M059J (cell line): Measurements from ENCODE around the gene MED15. TPM values are rescaled to one million over a fixed set of nuclear protein-coding genes. Genes with fewer than 3 reads are reported as not detected.

Experiments
- DNase-seq: peaks from one replicate; pipeline ENCODE4 v3.0.0-alpha.2; 2012; ENCODE audit warnings: low read depth
- total RNA-seq: library from RNA; depleted of rRNA; stranded (reverse); fragments of >200 nt; shearing (Covaris generic); gene quantifications from 2 replicates; pipeline ENCODE4 v1.2.3, GENCODE V29; 2014

Gene MED15
- total RNA-seq, 1 experiment from 2014 or later, result 27.9 TPM

- DNase-seq, result no peak
These were observed 63.7 kb downstream of the MED15 start for GRCh38 chr22:20571078-20571503.

DNA sequence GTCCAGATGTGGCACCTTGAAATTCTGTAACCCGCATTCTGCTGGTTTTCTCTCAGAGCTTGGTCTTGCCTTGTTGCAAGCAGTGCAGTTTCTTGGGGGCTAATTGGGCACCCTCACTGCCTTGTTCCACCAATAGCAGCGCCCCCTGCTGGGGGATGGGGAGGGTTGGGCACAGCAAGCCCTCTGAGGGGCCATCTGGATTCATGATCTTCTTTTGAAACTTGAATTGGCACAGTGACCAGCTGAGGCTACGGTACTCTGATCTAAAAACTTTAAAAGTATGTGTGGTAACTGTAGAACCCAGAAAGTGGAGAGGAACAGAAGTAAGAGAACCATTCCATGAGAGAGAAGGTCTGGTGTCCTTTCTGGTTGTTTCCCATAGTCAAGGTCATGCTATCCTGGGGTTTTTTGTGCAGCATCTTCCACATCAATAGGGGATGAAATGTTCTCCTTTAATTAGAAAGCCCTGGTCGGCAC, 64.2 kb downstream of the MED15 start:
- DNase-seq, result no peak

DNA sequence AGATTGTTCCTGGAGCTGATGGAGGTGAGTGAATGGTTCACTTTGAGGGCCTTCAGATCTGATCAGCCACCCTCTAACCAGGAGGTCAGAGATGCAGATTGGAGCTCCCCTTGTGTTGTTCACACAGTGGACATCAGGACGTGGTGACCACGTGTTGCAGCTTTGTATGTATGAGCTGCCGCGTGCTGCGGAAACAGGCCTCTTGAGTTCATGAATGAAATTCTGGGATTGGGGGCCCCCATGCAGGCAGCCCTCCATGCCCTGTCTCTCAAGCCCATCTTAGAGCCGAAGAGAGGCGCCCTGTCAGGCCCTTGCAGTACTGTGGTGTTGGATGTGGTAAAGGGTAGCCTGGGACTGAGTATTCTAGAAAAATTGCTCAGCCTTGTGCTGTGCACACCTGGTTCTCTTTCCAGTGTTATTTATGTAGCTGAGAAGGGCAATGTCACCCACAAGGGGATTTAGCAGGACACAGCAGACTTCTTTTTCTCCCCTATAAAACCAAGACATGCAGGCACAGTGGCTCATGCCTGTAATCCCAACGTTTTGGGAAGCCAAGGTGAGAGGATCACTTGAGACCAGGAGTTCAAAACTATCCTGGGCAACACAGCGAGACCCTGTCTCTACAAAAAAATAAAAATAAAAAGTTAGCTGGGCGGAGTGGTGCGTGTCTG, 64.9 kb downstream of the MED15 start:
- no peak for DNase-seq

GRCh38 chr22:20573176-20573832, 65.9 kb downstream of the MED15 start:
- DNase-seq, result no peak

DNA sequence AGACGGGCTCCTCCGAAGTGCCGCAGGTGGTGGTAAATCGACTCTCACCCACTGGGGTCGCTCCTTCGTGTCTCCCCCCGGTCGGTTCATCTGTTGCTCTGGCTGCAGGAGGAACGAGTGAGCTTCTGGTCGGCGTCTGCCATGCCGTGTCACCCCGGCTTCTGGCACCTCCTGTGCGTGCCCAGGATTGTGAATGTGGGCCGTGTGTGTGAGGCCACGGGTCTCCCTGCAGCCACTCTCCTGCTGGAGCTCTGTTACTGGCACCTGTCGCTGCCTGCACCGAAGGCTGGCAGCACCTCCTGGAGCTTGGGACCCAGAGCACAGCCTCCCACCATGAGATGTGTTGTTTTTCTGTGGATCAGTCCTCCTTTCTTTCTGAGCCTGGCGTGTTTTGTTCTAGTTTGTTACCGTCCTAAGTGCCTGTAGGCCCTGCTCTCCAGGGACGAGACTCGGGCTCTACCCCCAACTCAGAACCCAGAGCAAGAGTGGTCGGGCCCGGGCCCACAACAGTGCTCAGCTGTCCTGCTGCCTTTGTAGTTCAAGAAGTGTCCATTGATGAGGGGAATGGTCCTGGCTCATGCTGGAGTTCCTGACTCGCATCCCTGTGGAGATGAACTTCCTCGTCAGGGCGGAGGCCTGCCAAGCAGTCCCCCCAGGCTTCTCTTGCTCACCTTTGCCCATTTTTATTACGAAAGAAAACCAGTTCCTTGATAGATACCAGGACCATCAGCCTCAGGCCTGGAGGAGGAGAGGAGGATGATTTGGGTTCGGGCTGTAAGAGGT, 66.6 kb downstream of the MED15 start:
- DNase-seq, result no peak

DNA sequence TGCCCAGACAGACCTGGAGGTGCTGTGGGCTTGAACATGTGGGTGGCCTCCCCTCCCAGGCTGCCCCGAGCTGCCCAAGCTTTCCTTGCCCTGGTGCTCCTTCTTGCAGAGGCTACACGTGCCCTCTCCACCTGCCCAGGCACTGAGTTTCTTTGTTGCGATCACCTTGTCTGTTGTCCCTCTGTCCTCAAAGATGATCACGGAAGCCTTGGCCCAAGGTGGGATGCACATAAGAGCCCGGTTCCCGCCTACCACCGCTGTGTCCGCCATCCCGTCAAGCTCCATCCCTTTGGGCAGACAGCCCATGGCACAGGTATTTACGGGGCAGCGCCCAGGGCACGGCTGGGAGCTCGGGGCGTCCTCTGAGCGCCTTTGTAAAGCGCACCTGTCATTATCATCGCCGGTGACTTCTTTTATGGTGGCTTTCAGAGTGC, 67.5 kb downstream of the MED15 start:
- DNase-seq, result no peak

GRCh38 chr22:20575724-20576444, 68.5 kb downstream of the MED15 start:
- DNase-seq, result no peak

DNA sequence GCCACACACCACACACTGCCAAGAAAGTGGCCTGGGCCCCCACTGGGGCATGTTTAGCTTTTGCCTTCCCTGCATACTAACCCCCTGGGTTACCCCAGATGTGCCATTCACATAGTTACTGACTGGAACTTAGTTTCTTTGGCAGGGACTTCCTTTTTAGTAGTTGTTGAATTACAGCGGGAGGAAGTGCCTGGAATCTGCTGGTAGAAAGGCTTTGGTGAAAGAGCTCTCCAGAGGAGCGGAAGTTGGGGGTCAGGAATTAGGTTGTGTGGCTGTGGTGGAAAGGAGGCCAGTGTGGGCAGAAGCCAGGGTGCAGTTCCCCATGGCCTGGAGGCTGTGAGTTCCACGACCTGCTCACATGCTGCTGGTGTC, 69.0 kb downstream of the MED15 start:
- no peak for DNase-seq

GRCh38 chr22:20577045-20577444, 69.6 kb downstream of the MED15 start:
- no peak for DNase-seq

- DNase-seq, result no peak
These were observed 70.2 kb downstream of the MED15 start for GRCh38 chr22:20577549-20577975.

DNA sequence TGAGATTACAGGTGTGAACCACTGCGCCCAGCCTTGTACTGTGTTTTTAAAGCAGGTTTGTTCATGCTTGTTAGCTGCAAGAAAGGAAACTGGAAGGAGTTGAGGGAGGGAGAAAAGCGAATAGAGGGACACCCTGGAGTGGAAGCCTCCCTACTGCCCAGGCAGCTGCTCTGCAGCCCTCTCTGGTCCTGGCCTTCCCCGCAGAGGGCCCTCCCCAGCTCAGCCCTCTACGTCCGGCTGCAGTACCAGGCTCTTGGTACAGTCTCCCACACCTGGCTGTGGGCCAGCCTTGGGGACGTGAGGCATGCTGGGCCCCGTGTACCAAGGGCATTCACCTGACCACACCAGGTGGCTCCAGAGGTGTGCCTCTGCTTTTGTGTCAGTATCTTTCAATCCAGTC, 70.8 kb downstream of the MED15 start:
- no peak for DNase-seq

DNA sequence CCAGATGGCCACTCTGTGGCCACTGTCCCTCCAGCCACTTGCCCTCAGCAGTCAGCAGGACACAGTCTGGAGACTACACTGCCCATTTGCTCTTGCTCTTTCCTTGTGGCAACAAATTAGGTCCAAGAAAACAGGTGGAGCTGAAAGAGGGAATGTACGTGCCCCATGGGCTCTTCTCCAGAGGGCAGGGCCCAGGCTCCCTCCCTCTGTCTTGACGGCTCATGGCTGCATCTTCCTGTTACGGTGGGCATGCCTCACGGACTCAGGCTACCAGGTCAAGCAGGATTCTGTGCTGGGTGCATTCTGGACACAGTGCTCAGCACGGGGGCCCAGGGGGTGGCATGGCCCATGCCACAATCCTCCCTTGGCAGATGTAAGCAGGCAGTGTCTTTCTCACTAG, 71.3 kb downstream of the MED15 start:
- DNase-seq, result no peak

DNA sequence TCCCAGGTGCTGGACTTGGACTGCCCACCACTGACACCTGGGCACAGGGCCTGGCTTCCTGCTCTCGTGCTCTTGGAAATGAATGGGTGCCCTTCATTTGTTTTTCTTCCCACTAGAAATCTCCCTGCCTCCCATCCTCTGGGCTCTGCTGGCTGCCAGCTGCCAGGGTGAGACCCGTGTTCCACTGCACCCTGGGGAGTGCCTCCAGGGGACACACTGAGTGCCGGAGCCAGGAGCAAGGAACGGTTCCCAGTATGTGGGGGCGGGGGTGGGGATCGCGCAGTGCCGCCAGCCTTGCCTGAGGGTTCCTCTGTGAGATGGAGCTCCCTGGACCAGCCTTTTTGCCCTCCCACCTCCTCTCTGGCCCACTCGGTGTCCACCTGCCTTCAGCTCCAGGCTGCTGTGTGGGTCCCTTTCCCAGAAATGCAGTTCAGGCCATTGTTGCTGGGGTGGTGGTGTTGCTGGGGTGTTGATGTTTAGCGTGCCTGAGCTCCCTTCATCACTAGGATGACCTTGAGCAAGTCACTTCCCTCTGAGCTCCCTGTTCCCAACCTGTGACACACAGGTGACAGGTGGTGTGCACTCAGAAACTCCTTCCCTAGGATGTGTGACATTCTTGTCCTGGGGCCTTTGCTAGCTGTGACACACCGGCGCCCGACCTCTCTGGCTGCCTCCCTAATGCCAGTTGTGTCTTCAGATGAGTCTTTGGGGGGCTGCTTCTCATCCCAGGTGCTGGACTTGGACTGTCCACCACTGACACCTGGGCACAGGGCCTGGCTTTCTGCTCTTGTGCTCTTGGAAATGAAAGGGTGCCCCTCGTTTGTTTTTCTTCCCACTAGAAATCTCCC, 72.1 kb downstream of the MED15 start:
- no peak for DNase-seq

GRCh38 chr22:20580179-20580578, 72.8 kb downstream of the MED15 start:
- no peak for DNase-seq

GRCh38 chr22:20580611-20581502, 73.4 kb downstream of the MED15 start:
- DNase-seq, result no peak

GRCh38 chr22:20581503-20582170, 74.2 kb downstream of the MED15 start:
- DNase-seq, result no peak

- no peak for DNase-seq
These were observed 74.7 kb downstream of the MED15 start for GRCh38 chr22:20582171-20582511.

- no peak for DNase-seq
These were observed 75.3 kb downstream of the MED15 start for GRCh38 chr22:20582520-20583361.

DNA sequence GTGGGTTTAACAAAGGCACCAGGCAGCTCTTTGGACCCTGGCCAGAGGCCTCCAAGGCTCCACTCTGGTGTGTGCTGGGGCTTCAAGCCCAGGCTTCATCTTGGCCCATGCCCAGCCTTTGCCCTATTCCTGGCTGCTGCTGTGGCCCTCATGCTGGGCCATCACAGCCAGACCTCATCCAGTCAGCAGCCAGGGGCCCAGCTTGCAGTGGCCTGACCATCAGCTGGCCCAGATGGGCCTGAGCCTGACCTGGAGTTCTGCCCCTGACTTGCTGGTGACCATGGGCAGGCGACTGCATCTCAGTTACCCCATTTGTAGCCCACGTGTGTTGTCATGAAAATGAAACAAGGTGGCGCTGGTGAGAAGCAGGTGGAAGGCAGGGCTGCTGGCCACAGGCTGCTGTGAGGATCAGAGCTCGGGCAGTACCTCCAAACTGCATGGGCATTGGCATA, 76.1 kb downstream of the MED15 start:
- no peak for DNase-seq
